Neuron (in vitro differentiated cells): ENCODE results near the gene TTYH2.

ENCODE experiments used
- H2AFZ ChIP-seq: one replicate; pipeline ENCODE4 v1.6.1; 2013; ENCODE audit warnings: low read depth, mild to moderate bottlenecking, inconsistent platforms, low read length, moderate library complexity
- H3K27me3 ChIP-seq: one replicate; pipeline ENCODE4 v1.6.1; 2013; ENCODE audit warnings: low read length; ENCODE audit not compliant: insufficient read depth
- H3K36me3 ChIP-seq: one replicate; pipeline ENCODE4 v1.6.1; 2013; ENCODE audit warnings: low read length; ENCODE audit not compliant: insufficient read depth
- H3K4me1 ChIP-seq: one replicate; pipeline ENCODE4 v1.6.1; 2013; ENCODE audit warnings: low read length; ENCODE audit not compliant: insufficient read depth
- H3K4me3 ChIP-seq: 2 replicates; pipeline ENCODE4 v1.5.1; 2013; ENCODE audit warnings: mild to moderate bottlenecking, low read length, moderate library complexity
- H3K9me3 ChIP-seq: one replicate; pipeline ENCODE4 v1.6.1; 2013; ENCODE audit warnings: low read length

The TTYH2 gene

DNA sequence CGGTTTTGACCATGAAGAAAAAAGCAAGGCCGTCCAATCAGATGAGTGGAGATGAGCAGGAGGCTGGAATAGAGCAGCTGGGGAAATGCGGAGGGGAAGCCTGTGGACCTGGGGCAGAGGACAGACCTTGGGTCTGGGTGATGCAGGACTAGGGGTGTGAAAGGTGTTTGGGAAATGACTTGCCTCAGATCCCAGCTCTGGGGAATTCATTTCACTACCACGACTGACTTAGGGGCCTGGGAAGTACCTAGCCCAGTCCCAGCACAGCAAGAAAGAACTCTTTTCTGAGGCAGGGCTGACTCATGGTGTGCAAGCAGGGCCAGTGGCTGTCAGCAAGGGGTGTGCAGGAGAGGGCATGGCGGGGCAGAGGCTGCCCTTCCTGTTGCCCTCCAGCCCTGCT is 75.4 kb downstream of the TTYH2 start:
- H3K4me1 ChIP-seq = peaks cover 11% of the 10 kb centered on the region
- H3K36me3 ChIP-seq = no peaks in the 10 kb centered on the region
- H2AFZ ChIP-seq = no peak overlapping the region
- H3K4me3 ChIP-seq = no peak overlapping the region
- no peaks in the 10 kb centered on the region for H3K27me3 ChIP-seq
- no peaks in the 10 kb centered on the region for H3K9me3 ChIP-seq

DNA sequence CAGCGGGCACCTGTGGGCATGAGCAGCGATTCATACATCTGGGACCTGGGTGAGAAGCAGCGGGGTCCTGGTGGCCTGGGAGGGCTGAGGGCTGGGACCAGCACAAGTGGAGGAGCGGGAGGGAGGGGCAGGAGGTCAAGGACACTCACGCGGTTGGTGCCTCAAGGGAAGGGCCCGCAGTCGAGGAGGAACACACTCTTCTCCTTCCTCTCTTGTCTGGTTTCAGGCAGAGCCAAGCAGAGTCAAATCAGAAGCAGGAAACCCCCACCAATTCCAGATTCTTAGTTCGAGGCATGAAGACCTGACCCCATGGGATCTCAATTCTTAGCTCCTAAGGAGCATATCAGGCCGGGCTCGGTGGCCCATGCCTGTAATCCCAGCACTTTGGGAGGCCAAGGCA is 76.3 kb downstream of the TTYH2 start:
- Histone ChIP-seq H3K9me3 (no peaks in the 10 kb centered on the region), H3K27me3 (no peaks in the 10 kb centered on the region), H3K4me3 (no peak overlapping the region), H3K4me1 (peaks cover 11% of the 10 kb centered on the region), H2AFZ (no peak overlapping the region), H3K36me3 (no peaks in the 10 kb centered on the region)

DNA sequence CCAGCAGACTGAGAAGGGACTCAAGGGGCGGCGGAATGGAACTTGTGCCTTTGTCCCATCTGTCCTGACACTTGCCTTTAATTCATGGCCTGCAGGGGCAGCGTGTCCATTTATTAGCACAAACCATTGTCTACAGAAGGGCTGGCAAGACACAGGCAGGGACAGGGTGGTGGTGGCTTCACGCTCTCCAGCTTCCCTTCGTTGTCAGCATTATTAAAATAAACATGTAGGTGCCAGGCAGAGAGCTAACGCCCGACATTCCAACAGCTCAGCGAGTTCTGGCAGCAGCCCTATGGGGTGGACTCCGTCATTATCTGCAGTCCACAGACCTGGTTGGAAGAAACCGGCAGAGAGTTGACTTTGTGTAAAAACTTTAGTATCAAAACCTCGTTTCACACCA is 77.0 kb downstream of the TTYH2 start:
- H3K4me1 ChIP-seq = peaks cover 7% of the 10 kb centered on the region
- H3K4me3 ChIP-seq = no peak overlapping the region
- H2AFZ ChIP-seq = no peak overlapping the region
- no peaks in the 10 kb centered on the region for H3K9me3 ChIP-seq
- no peaks in the 10 kb centered on the region for H3K27me3 ChIP-seq
- no peaks in the 10 kb centered on the region for H3K36me3 ChIP-seq

DNA sequence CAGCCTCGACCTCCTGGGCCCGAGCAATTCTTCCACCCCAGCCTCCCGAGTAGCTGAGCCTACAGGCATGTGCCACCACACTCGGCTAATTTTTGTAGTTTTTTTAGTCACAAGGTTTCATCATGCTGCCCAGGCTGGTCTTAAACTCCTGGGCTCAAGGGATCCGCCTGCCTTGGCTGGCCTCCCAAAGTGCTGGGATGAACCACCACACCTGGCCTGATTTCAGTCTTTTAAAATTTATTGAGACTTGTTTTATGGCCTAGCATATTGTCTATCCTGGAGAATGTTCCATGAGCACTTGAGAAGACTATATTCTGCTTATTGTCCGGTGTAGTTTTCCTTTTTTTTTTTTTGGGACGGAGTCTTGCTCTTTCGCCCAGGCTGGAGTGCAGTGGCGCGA is 79.1 kb downstream of the TTYH2 start:
- Histone ChIP-seq H3K27me3 (no peaks in the 10 kb centered on the region), H3K9me3 (no peaks in the 10 kb centered on the region), H3K36me3 (no peaks in the 10 kb centered on the region), H2AFZ (no peak overlapping the region), H3K4me1 (peaks cover 16% of the 10 kb centered on the region), H3K4me3 (no peak overlapping the region)

DNA sequence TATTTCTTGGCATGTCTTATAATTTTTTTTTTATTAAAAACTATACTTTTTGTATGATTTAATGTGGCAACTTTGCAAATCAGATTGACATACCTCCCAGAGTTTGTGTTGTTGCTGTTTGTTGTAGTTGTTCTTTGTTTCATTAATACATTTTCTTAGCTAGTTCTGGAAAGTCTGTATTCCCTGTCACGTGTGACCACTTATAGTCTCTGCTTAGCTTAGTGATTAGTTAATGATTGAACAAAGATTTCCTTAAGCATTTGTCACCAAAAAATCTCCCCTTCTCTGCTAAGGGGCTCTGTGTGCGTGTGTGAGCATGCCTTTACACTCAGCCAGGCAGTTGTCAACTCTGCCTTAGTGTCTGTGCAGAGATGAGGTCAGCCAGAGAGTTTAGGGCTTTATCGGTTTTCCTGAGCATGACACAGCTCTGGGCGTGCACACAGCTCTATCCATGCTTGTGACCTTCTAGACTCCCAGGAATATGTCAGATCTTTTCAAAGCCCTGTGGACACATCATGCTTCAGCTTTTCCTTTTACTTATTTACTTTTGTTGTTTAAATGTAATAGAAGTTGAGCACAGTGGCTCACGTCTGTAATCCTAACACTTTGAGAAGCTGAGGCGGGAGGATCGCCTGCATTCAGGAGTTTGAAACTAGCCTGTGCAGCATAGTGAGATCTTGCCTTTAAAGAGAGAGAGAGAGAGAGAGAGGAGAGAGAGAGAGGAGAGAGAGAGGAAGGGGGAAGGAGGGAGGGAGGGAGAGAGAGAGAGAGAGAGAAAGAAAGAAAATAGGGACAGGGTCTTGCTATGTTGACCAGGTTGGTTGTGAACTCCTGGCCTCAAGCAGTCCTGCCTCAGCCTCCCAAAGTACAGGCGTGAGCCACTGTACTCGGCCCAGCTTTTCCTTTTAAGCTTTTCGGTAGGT is 82.5 kb downstream of the TTYH2 start:
- Histone ChIP-seq H3K36me3 (no peaks in the 10 kb centered on the region), H3K9me3 (no peaks in the 10 kb centered on the region), H2AFZ (no peak overlapping the region), H3K27me3 (no peaks in the 10 kb centered on the region), H3K4me1 (peaks cover 22% of the 10 kb centered on the region), H3K4me3 (no peak overlapping the region)

DNA sequence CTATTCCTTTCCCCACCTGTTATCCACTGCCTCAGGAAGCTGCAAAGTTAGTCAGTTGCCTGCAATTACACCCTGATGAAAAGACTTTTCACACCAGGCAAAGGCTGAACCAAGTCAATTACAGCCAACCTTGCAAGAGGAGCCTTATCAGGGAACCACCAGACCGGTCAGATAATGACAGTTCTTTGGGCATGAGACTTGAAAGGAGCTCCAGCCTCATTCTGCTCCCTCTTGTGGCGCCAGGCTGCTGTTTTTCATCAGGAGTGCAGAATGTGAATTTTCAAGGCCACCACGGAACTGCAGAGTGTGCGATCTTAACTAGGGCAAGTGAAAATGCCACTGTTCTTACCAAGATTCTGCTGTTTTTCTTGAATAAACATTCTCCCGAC is 83.2 kb downstream of the TTYH2 start:
- H3K9me3 ChIP-seq = no peaks in the 10 kb centered on the region
- H3K27me3 ChIP-seq = no peaks in the 10 kb centered on the region
- H2AFZ ChIP-seq = no peak overlapping the region
- H3K36me3 ChIP-seq = no peaks in the 10 kb centered on the region
- peaks cover 22% of the 10 kb centered on the region for H3K4me1 ChIP-seq
- no peak overlapping the region for H3K4me3 ChIP-seq

DNA sequence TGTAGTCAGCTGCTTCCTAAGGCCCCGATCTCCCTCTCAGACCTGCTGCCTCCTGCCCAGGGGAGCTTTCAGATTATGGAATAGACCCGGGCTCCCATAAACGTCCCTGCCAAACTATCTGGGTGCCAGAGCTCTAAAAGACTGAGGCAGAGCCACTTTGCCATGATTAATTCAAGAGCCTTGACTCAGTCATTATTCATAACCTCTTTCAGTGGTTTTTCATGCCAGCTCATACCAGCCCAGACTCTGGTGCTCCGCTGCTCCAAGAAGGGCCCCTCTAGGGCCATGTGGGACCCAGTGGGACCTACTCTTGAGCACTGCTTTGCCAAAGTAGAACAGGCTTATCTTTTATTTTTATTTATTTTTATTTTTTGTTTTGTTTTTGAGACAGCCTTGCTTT is 84.6 kb downstream of the TTYH2 start:
- peaks cover 22% of the 10 kb centered on the region for H3K4me1 ChIP-seq

DNA sequence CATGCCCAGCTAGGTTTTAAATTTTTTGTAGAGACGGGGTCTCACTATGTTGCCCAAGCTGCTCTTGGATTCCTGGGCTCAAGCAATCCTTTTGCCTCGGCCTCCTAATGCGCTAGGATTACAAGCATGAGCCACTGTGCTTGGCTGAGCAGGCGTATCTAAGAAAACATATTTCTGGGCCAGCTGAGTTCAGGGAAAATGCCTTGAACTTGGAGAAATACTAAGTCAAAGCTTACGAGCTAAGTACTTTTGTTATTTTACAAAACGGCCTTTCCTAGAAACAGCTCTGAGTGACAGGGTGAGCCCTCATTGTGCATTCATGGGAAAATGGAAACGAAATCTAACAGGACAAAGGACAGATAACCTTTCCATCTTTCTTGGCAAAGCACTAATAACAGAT is 85.4 kb downstream of the TTYH2 start:
- H3K36me3 ChIP-seq = no peaks in the 10 kb centered on the region
- H3K9me3 ChIP-seq = no peaks in the 10 kb centered on the region
- H2AFZ ChIP-seq = no peak overlapping the region
- H3K4me3 ChIP-seq = no peak overlapping the region
- no peaks in the 10 kb centered on the region for H3K27me3 ChIP-seq
- H3K4me1 ChIP-seq = peaks cover 22% of the 10 kb centered on the region

More for the DNA sequence above, 84.6 kb downstream of the TTYH2 start:
- no peaks in the 10 kb centered on the region for H3K9me3 ChIP-seq
- H3K27me3 ChIP-seq = no peaks in the 10 kb centered on the region
- H2AFZ ChIP-seq = no peak overlapping the region
- H3K36me3 ChIP-seq = no peaks in the 10 kb centered on the region
- no peak overlapping the region for H3K4me3 ChIP-seq

DNA sequence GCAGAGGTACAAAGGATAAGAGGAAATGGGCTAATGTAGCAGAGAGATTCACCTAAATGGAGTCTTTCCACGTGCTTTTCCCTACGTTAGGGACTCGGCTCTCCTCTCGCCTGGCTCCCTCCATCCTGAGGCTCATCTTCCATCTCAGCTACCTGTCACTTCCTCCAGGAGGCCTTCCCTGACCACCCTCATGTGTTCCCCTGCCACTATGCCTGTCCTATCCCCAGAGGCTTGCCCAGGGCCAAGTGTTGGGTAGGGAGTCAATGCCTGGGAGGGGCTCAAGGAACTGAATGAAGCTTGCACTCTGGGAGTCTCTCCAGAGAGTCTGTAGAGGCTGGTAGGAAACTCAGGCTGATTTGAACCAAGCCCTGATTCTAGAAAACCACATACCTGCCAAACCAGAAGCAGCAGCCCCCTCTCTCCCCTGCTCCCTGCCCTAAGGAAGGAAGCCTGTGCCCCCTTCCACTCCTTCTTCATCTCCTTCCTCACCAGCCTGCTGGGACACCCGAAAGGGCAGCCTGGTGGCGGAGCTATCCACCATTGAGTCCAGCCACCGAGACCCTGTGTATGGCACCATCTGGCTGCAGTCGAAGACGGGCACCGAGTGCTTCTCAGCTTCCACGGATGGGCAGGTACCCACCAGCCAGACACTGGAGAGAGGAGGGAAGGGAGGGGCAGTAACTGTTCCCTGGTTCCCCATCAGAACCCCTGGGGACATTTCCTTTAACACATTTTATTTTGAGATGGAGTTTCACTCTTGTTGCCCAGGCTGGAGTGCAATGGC is 86.0 kb downstream of the TTYH2 start:
- Histone ChIP-seq H3K4me1 (peaks cover 22% of the 10 kb centered on the region), H3K9me3 (no peaks in the 10 kb centered on the region), H3K4me3 (no peak overlapping the region), H3K27me3 (no peaks in the 10 kb centered on the region), H3K36me3 (no peaks in the 10 kb centered on the region), H2AFZ (no peak overlapping the region)

DNA sequence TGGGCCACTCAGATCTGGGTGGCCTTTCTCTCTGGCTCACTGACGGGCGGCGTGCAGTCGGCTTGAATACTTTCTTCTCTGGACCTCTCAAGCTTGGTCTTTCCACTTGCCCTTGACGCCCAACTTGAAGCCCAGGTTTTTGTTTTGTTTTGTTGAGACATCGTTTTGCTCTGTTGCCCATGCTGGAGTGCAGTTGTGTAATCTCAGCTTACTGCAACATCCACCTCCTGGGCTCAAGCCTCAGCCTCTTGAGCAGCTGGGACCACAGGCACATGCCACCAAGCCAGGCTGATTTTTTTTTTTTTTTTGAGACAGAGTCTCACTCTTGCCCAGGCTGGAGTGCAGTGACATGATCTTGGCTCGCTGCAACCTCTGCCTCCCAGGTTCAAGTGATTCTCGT is 89.9 kb downstream of the TTYH2 start:
- Histone ChIP-seq H3K4me3 (no peak overlapping the region), H2AFZ (no peak overlapping the region), H3K4me1 (peaks cover 9% of the 10 kb centered on the region), H3K9me3 (no peaks in the 10 kb centered on the region), H3K36me3 (no peaks in the 10 kb centered on the region), H3K27me3 (no peaks in the 10 kb centered on the region)

DNA sequence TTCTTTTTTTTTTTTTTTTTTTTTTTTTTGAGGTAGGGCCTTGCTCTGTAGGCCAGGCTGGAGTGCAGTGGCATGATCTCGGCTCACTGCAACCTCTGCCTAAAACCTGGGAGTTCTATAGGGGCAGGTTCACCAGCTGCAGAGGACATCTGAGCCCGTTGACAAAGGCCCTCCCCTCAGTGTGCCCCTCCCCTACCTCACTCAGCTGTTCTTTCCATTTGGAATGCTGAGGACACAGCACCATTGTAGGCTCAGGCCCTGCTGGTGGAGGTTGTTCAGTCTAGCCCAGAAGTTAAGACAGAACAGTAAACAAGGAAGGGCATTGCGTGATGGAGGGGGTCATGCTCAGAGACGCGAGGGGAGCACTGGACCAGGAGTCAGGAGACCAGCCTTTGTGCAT is 90.8 kb downstream of the TTYH2 start:
- Histone ChIP-seq H3K27me3 (no peaks in the 10 kb centered on the region), H3K4me3 (no peak overlapping the region), H3K9me3 (no peaks in the 10 kb centered on the region), H3K4me1 (peaks cover 1% of the 10 kb centered on the region), H2AFZ (no peak overlapping the region), H3K36me3 (no peaks in the 10 kb centered on the region)

DNA sequence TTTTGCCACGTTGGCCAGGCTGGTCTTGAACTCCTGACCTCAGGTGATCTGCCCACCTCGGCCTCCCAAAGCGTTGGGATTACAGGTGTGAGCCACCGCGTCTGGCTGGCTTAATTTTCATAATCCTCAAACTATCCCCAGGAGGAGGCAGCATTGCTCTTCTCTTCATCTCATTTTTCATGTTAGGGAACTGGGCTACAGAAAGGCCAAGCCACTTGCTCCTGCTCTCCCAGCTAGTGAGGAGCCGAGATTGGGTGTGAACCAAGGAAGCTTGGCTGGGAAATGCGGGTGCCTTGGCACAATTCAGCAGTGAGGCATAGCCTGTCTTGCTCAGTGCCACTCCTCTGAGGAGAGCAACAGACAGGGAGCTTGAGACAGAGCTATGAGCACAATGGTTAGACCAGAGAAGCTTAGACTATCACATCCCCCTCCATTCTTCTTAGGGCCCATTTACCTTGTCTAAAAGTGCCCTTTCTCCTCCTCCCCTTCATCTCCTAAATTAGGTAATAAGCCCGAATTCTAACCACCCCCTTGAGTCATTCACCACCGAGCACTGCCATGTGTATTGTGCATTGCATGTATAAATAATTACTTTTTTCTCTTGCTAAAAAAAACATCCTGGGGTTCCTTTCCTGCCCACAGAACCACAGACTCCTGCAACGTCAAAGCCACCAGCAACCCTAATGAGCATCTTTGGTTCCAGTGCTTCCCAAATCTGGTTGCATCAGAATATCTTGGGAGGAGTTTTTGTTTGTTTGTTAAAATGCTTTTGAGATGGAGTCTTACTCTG is 92.7 kb downstream of the TTYH2 start:
- no peak overlapping the region for H3K4me3 ChIP-seq
- H3K36me3 ChIP-seq = no peaks in the 10 kb centered on the region
- no peaks in the 10 kb centered on the region for H3K4me1 ChIP-seq

More for the DNA sequence above, 92.7 kb downstream of the TTYH2 start:
- Histone ChIP-seq H3K9me3 (no peaks in the 10 kb centered on the region), H3K27me3 (no peaks in the 10 kb centered on the region), H2AFZ (no peak overlapping the region)
